UCSD-AML1 (cell line): ENCODE data around the gene MTCL3.

Experiments used
- DNase-seq: peaks from one replicate; lab custom pipeline; 2025; ENCODE audit not compliant: unreplicated experiment; lab: John Stamatoyannopoulos, UW

The MTCL3 gene

DNA sequence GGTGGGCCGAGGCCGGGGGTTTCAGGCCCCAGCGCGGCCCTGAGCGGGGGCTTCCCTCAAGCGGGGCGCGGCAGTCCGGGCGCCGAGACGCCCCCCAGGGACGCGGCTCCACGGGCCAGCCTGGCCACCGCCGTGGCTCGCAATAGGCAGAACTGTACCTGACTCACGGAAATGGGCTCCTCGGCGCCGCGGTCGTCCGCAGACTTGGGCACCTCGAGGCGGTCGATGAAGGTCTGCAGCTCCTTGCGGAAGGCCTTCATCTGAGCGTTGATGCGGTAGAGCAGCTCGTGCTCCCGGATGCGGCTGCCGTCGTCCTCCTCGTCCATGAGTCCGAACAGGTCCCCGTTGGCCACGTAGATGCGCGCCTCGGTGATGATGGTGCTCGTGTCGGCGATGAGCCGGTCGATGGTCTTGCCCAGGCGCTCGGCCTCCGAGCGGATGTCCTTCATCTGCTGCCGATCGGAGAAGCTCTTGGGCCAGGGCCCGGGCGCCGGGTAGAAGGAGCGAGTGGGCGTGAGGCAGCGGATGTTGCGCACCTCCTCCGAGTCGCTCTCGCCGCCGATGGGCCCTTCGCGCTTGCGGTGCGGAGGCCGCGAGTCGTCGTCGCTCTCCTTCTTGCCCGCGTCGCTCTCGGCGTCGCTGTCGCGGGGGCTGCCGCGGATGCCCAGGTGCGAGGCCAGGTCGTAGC lies 43.9 kb downstream of the MTCL3 start:
- DNase-seq, result no peak

GRCh38 chr6:127471379-127472255 lies 47.5 kb downstream of the MTCL3 start:
- no peak for DNase-seq

- no peak for DNase-seq
Observed at GRCh38 chr6:127468936-127469335, 50.2 kb downstream of the MTCL3 start.

DNA sequence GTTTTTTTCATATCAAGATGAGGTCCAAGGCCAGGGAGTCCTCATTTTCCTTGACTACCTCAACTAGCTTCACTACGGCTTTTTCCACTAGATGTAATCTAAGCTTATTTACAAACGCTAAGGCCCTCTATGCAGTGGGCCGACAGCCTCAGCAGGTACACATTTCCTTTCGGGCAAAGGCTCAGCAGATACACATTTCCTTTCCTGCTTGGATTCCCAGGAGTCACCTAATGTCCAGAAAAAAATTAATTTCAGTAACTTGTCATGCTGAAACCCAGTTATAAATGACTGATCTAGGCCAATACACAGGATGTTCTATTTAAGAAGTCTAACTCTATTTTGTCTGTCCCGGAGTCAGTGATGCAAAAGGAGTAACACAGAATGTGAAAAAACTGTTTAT lies 52.7 kb downstream of the MTCL3 start:
- no peak for DNase-seq

- DNase-seq, result peak; percentile 27
Observed at GRCh38 chr6:127464881-127465459, 54.2 kb downstream of the MTCL3 start.

GRCh38 chr6:127464161-127464880 lies 54.8 kb downstream of the MTCL3 start:
- no peak for DNase-seq

DNA sequence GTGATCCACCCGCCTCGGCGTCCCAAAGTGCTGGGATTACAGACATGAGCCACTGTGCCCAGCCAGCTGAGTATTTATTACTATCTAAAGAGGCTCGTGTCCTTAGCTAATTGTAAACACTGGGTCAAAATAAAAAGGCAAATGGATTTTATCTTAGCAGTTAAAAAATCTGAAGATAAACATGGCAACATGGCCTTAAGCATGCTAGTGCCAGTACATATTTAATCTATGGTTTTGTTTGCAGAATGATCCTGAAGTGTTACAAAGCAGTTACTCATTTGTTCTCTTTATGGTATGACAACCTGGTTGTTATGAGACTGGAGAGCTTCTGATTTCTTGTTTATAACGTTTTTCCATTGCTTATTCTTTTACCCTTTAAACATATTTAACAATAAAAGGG lies 56.1 kb downstream of the MTCL3 start:
- DNase-seq, result no peak

DNA sequence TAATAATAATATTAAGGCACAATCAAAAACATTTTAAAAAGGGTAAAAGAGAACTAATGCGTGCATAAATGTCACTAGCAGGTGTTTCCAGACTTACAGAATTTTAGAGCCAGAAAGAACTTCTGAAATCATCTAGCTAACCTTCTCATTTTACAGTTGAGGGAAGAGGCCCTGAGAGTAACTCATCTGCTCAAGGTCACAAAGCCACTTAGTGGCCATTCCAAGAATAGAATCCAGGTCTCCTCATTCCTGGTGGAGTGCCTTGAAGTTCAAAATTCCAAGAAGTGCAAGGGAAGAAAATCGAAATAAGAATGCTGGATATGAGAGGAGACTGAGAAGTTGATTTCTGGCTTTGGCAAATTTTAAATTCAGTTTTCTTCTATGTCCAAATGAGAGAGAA lies 56.8 kb downstream of the MTCL3 start:
- DNase-seq, result no peak

- no peak for DNase-seq
Observed at GRCh38 chr6:127460465-127460864, 58.7 kb downstream of the MTCL3 start.

- DNase-seq, result no peak
Observed at GRCh38 chr6:127459231-127459641, 59.9 kb downstream of the MTCL3 start, which contains the start of gene KIAA0408. Gene KIAA0408, minus strand, starts transcription at chr6:127459389. Its CDS starts 5,408 bp downstream, at chr6:127453981.

DNA sequence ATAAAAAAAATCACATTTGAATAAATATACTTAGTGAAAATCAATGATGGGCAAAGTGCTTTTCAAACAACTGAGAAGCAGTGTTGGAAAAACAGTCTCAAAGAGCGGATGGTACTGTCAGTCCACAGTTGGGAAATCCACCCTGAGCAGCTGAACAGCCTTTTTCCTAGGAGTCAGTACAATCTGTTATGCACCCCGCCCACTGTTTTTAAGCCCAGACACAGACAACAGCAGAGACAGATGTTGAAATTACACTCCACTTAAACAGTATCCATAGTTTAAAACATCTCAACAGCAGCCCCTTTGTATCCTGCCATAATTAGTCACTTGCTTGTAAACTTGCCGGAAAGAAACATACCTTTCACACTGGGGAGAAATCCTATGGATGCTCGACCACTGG lies 60.3 kb downstream of the MTCL3 start:
- no peak for DNase-seq

GRCh38 chr6:127458222-127458621 lies 60.9 kb downstream of the MTCL3 start:
- DNase-seq, result no peak

GRCh38 chr6:127457456-127458064 lies 61.6 kb downstream of the MTCL3 start:
- peak; percentile 8 for DNase-seq

- no peak for DNase-seq
Observed at GRCh38 chr6:127456465-127456864, 62.7 kb downstream of the MTCL3 start.

DNA sequence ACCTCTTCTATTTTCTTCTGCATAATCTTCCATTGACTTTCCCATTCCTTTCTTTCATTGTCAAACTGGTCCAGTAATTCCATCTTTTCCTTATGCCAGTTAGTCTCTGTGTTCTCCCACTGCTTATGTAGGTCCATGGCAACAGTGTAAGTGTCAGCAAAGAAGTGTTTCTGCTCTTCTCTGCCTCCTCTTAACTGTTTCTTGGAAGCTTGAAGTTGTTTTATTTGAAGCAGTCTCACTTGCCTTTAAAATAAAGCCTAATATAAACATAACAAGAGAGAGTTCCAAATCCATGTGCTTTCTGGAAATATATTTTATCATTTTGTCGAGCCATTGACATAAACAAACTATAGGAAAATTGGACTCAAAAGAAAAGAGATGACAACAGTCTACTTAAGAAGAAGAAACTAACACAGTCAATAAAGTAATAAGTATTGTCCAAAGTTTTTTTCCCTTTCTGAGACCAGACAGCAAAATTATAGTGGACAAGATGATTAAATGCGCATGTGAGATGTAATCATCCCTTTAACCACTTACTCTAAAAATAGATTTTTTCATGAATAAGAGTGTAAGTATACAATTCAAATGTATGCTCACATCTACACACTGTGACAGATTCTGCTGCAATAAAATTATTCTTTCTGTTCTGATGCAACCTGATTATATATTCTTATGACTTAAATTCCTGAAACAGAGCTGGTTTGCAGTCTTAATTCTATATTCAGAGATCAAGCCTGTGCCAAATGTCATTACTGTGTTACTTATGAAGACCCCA lies 65.1 kb downstream of the MTCL3 start:
- DNase-seq, result no peak

DNA sequence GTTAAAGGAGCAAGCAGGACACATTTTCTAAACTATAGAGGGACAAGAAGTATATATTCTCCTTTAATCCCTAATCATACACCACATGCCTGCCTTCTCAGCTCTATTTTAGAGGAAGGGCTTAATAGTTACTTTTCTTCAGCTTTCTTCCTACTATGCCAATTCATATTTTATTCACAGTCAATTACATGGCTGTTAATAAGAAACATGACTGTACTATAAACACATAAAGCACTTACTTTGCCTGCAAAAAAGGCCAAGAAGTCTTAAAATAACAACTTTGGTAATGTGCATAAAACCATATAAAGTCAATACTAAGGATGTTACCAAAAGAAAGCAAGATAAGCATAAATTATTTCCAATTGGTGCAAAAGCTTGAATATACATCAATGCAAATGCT lies 66.3 kb downstream of the MTCL3 start:
- no peak for DNase-seq

- no peak for DNase-seq
Observed at GRCh38 chr6:127451388-127451787, 67.7 kb downstream of the MTCL3 start.

GRCh38 chr6:127447780-127448179 lies 71.4 kb downstream of the MTCL3 start:
- no peak for DNase-seq

DNA sequence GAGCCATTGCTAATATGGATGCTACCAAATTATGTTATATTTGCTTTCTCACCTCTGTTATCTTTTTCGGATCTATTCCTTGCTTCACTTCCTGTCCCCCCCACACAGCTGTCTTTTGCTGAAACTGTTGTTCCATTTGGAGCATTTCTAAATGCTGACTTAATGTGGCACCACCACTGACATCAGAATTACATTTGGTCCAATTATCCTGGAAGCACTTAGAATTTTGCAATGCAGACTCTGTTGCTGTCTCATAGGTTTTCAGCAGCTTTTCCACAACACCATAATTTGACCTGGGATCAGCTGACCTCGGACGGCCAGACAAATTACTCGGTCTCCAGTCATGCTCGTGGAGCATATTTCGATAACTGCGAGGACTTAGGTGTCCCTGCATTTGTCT lies 72.8 kb downstream of the MTCL3 start:
- no peak for DNase-seq

GRCh38 chr6:127441881-127442280 lies 77.3 kb downstream of the MTCL3 start:
- DNase-seq, result no peak
